Activated B cell treated with CpG ODN at 0.5 μM for 24 hours (primary cell): Measurements from ENCODE around the gene TOMM70. TPM values are rescaled to one million over a fixed set of nuclear protein-coding genes. Genes with fewer than 3 reads are reported as not detected.

Experiments
- ATAC-seq: fragments of 200-7000 bp; cut with Tn5 transposase; one replicate; pipeline ENCODE4 v1.10.0; 2021; ENCODE audit warnings: low read depth, mild to moderate bottlenecking, moderate library complexity
- CTCF ChIA-PET: fragments of 350-600 bp; sonication (Branson Sonifier 250); formaldehyde crosslinking; loops from one replicate; lab custom pipeline; 2021; ENCODE audit warnings: antibody characterized with exemption; lab: Charles Lee
- POLR2A ChIA-PET: fragments of 350-600 bp; sonication (Branson Sonifier 250); formaldehyde crosslinking; loops from one replicate; lab custom pipeline; 2021; ENCODE audit warnings: antibody characterized with exemption; lab: Charles Lee
- DNase-seq: peaks from one replicate; pipeline ENCODE4 v3.0.0; 2022
- H3K27ac Mint-ChIP-seq: one replicate; pipeline ENCODE4 v1.8.0; 2020; ENCODE audit warnings: mixed read lengths
- H3K27me3 Mint-ChIP-seq: one replicate; pipeline ENCODE4 v1.8.0; 2021; ENCODE audit warnings: mixed read lengths
- H3K36me3 Mint-ChIP-seq: one replicate; pipeline ENCODE4 v1.8.0; 2021; ENCODE audit warnings: low read depth, mixed read lengths
- H3K4me1 Mint-ChIP-seq: one replicate; pipeline ENCODE4 v1.8.0; 2021; ENCODE audit warnings: mixed read lengths
- H3K4me3 Mint-ChIP-seq: one replicate; pipeline ENCODE4 v1.8.0; 2020; ENCODE audit warnings: mild to moderate bottlenecking, mixed read lengths
- H3K9me3 Mint-ChIP-seq: one replicate; pipeline ENCODE4 v1.8.0; 2020; ENCODE audit warnings: mixed read lengths
- CTCF ChIP-seq: fragments of 200-600 bp; IDR thresholded peaks from one replicate; pipeline ENCODE4 v1.8.0; 2022; ENCODE audit warnings: antibody characterized with exemption, mild to moderate bottlenecking
- intact Hi-C: fragments of 100-400 bp; cut with micrococcal nuclease; formaldehyde crosslinking; loops from one replicate; pipeline ENCODE4 v1.15.1; 2024
- total RNA-seq: library from RNA; stranded (reverse); gene quantifications from 2 replicates; pipeline ENCODE4 v1.2.3, GENCODE V29; 2022

Gene TOMM70
- total RNA-seq, 1 donor from 2014 or later = 37.3 TPM

- POLR2A ChIA-PET = no interaction called here
- no peak for ATAC-seq
Observed at GRCh38 chr3:100420885-100421284, 20.0 kb upstream of the TOMM70 start.

GRCh38 chr3:100419406-100419805, 18.5 kb upstream of the TOMM70 start:
- CTCF ChIA-PET = no interaction called here

More at GRCh38 chr3:100420885-100421284, 20.0 kb upstream of the TOMM70 start:
- H3K27ac Mint-ChIP-seq = no peak overlapping the region
- peaks cover 7% of the 10 kb centered on the region for H3K4me1 Mint-ChIP-seq
- CTCF ChIA-PET = no interaction called here
- intact Hi-C loops = no loop called here
- no peaks in the 10 kb centered on the region for H3K27me3 Mint-ChIP-seq
- no peaks in the 10 kb centered on the region for H3K36me3 Mint-ChIP-seq
- no peak overlapping the region for H3K4me3 Mint-ChIP-seq
- DNase-seq = no peak
- no peaks in the 10 kb centered on the region for H3K9me3 Mint-ChIP-seq
- TF ChIP-seq CTCF = no peak

GRCh38 chr3:100416863-100417262, 16.0 kb upstream of the TOMM70 start:
- no peak for TF ChIP-seq CTCF
- peaks cover 3% of the 10 kb centered on the region for H3K36me3 Mint-ChIP-seq
- H3K27me3 Mint-ChIP-seq = no peaks in the 10 kb centered on the region
- H3K27ac Mint-ChIP-seq = no peak overlapping the region
- ChIA-PET CTCF (no interaction called here), POLR2A (no interaction called here)
- H3K4me3 Mint-ChIP-seq = no peak overlapping the region
- intact Hi-C loops = no loop called here
- DNase-seq (no peak), ATAC-seq (no peak)
- H3K9me3 Mint-ChIP-seq = no peaks in the 10 kb centered on the region
- H3K4me1 Mint-ChIP-seq = peaks cover 7% of the 10 kb centered on the region

More at GRCh38 chr3:100419406-100419805, 18.5 kb upstream of the TOMM70 start:
- ATAC-seq = no peak
- intact Hi-C loops = no loop called here
- POLR2A ChIA-PET = interaction anchor here (1.6 kb wide), 1 partner anchor 19 kb away, joined by 4 read pairs; the partner anchor contains the start of gene TOMM70
- no peaks in the 10 kb centered on the region for H3K9me3 Mint-ChIP-seq
- no peak overlapping the region for H3K27ac Mint-ChIP-seq
- no peak for DNase-seq
- H3K27me3 Mint-ChIP-seq = no peaks in the 10 kb centered on the region
- no peak overlapping the region for H3K4me3 Mint-ChIP-seq
- peaks cover 7% of the 10 kb centered on the region for H3K4me1 Mint-ChIP-seq
- no peak for TF ChIP-seq CTCF
- H3K36me3 Mint-ChIP-seq = no peaks in the 10 kb centered on the region

GRCh38 chr3:100416176-100416575, 15.3 kb upstream of the TOMM70 start:
- Mint-ChIP-seq H3K36me3 (peaks cover 6% of the 10 kb centered on the region), H3K27ac (no peak overlapping the region), H3K4me3 (no peak overlapping the region), H3K9me3 (peaks cover 5% of the 10 kb centered on the region), H3K27me3 (no peaks in the 10 kb centered on the region), H3K4me1 (peaks cover 7% of the 10 kb centered on the region)
- ChIA-PET CTCF (no interaction called here), POLR2A (no interaction called here)
- ATAC-seq = no peak
- DNase-seq = no peak
- intact Hi-C loops = no loop called here
- TF ChIP-seq CTCF = no peak

- Mint-ChIP-seq H3K27me3 (no peaks in the 10 kb centered on the region), H3K9me3 (peaks cover 7% of the 10 kb centered on the region), H3K27ac (no peak overlapping the region), H3K4me3 (no peak overlapping the region), H3K36me3 (peaks cover 6% of the 10 kb centered on the region), H3K4me1 (no peaks in the 10 kb centered on the region)
- intact Hi-C loops = no loop called here
- DNase-seq = no peak
- TF ChIP-seq CTCF = no peak
- CTCF ChIA-PET = no interaction called here
- POLR2A ChIA-PET = no interaction called here
- no peak for ATAC-seq
Observed at GRCh38 chr3:100413613-100414012, 12.7 kb upstream of the TOMM70 start.
